ENCODE results near the gene ACTR1A.
A peak's percentile ranks its signal among the peaks of the same experiment; 100 is the strongest.

Gene ACTR1A

GRCh38 chr10:102460836-102461186 lies 41.7 kb downstream of the ACTR1A start:
- Histone ChIP-seq H4K20me1 (ENCODE audit: insufficient read depth, low read length) (no peaks in the 10 kb centered on the region), H3K4me1 (ENCODE audit: insufficient read depth, low read length, severe bottlenecking) (peaks cover 31% of the 10 kb centered on the region), H3K9me3 (ENCODE audit: low read length) (no peaks in the 10 kb centered on the region), H2AFZ (ENCODE audit: low read length) (peak overlapping the region; percentile 82; the same call in 1 of the 2 replicates), H3K79me2 (ENCODE audit: insufficient read depth, low read length) (no peaks in the 10 kb centered on the region), H3K27me3 (ENCODE audit: insufficient read depth, low read length) (no peaks in the 10 kb centered on the region), H3K27ac (ENCODE audit: low read depth, low read length, poor library complexity, severe bottlenecking) (peak overlapping the region; percentile 66), H3K9ac (ENCODE audit: low read length) (peak overlapping the region; percentile 93), H3K4me3 (ENCODE audit: low read depth, low read length, poor library complexity, severe bottlenecking) (peak overlapping the region; percentile 85), H3K9me2 (ENCODE audit: low read depth, low read length) (no peaks in the 10 kb centered on the region), H3K4me2 (ENCODE audit: low read length) (peak overlapping the region; percentile 94), H3F3A (ENCODE audit: insufficient read depth, low read length) (no peaks in the 10 kb centered on the region), H3K36me3 (ENCODE audit: insufficient read depth, low read length) (0 out of 2 replicates have a peak, but pooled peaks cover 3% of the 10 kb centered on the region)
- TF ChIP-seq EZH2 (IDR thresholded peaks at IDR 0.05; ENCODE audit: borderline replicate concordance, low read length): no peak
- TF ChIP-seq, protein P1, sequence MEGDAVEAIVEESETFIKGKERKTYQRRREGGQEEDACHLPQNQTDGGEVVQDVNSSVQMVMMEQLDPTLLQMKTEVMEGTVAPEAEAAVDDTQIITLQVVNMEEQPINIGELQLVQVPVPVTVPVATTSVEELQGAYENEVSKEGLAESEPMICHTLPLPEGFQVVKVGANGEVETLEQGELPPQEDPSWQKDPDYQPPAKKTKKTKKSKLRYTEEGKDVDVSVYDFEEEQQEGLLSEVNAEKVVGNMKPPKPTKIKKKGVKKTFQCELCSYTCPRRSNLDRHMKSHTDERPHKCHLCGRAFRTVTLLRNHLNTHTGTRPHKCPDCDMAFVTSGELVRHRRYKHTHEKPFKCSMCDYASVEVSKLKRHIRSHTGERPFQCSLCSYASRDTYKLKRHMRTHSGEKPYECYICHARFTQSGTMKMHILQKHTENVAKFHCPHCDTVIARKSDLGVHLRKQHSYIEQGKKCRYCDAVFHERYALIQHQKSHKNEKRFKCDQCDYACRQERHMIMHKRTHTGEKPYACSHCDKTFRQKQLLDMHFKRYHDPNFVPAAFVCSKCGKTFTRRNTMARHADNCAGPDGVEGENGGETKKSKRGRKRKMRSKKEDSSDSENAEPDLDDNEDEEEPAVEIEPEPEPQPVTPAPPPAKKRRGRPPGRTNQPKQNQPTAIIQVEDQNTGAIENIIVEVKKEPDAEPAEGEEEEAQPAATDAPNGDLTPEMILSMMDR (IDR thresholded peaks at IDR 0.05; ENCODE audit: low read length): no peak

GRCh38 chr10:102458656-102459055 lies 43.9 kb downstream of the ACTR1A start:
- H3K9ac ChIP-seq (ENCODE audit: low read length): no peak overlapping the region
- H2AFZ ChIP-seq (ENCODE audit: low read length): no peak overlapping the region
- H3K36me3 ChIP-seq (ENCODE audit: insufficient read depth, low read length): 0 out of 2 replicates have a peak, but pooled peaks cover 3% of the 10 kb centered on the region
- peaks cover 28% of the 10 kb centered on the region for H3K4me1 ChIP-seq (ENCODE audit: insufficient read depth, low read length, severe bottlenecking)
- no peaks in the 10 kb centered on the region for H3K79me2 ChIP-seq (ENCODE audit: insufficient read depth, low read length)
- no peak overlapping the region for H3K27ac ChIP-seq (ENCODE audit: low read depth, low read length, poor library complexity, severe bottlenecking)
- no peaks in the 10 kb centered on the region for H3K9me2 ChIP-seq (ENCODE audit: low read depth, low read length)
- no peak overlapping the region for H3K4me3 ChIP-seq (ENCODE audit: low read depth, low read length, poor library complexity, severe bottlenecking)
- H3K27me3 ChIP-seq (ENCODE audit: insufficient read depth, low read length): no peaks in the 10 kb centered on the region
- no peaks in the 10 kb centered on the region for H3K9me3 ChIP-seq (ENCODE audit: low read length)
- TF ChIP-seq, protein P1 (IDR thresholded peaks at IDR 0.05; ENCODE audit: low read length): no peak
- no peak for TF ChIP-seq EZH2 (IDR thresholded peaks at IDR 0.05; ENCODE audit: borderline replicate concordance, low read length)
- H3F3A ChIP-seq (ENCODE audit: insufficient read depth, low read length): no peaks in the 10 kb centered on the region
- no peak overlapping the region for H3K4me2 ChIP-seq (ENCODE audit: low read length)
- H4K20me1 ChIP-seq (ENCODE audit: insufficient read depth, low read length): no peaks in the 10 kb centered on the region

DNA sequence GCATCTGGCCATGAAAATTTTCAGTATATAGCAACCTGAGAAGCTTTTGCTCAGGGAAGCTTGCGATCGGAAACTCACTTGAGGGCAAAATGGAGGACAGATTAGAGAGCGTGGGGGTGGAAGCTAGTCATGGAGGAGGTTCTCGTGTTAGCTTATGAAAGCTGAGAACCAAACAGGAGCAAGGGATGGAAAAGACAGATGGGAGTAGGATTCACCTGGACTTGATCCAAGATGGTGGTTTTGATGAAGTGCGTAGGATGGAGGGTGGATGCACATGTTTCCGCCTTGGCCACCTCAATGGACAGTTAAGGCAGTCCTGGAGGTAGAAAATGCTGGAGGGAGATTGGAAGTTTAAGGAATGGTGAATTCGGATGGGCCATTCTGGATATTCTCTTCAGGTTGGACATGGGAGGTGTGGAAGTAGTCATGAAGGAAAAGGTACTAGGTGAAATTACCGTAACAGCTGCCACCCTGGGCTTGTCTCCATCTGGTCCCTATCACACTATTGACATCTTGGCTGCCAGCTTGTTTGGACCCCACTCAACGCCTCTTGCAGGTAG lies 44.8 kb downstream of the ACTR1A start:
- Histone ChIP-seq H3K9ac (ENCODE audit: low read length) (no peak overlapping the region), H3K4me3 (ENCODE audit: low read depth, low read length, poor library complexity, severe bottlenecking) (no peak overlapping the region), H3K9me3 (ENCODE audit: low read length) (no peaks in the 10 kb centered on the region), H4K20me1 (ENCODE audit: insufficient read depth, low read length) (no peaks in the 10 kb centered on the region), H3K36me3 (ENCODE audit: insufficient read depth, low read length) (peaks cover 6% of the 10 kb centered on the region; the same call in 1 of the 2 replicates), H2AFZ (ENCODE audit: low read length) (no peak overlapping the region), H3K9me2 (ENCODE audit: low read depth, low read length) (no peaks in the 10 kb centered on the region), H3K79me2 (ENCODE audit: insufficient read depth, low read length) (no peaks in the 10 kb centered on the region), H3K4me1 (ENCODE audit: insufficient read depth, low read length, severe bottlenecking) (peaks cover 21% of the 10 kb centered on the region), H3K27ac (ENCODE audit: low read depth, low read length, poor library complexity, severe bottlenecking) (no peak overlapping the region), H3K4me2 (ENCODE audit: low read length) (no peak overlapping the region), H3F3A (ENCODE audit: insufficient read depth, low read length) (no peaks in the 10 kb centered on the region), H3K27me3 (ENCODE audit: insufficient read depth, low read length) (no peaks in the 10 kb centered on the region)
- no peak for TF ChIP-seq EZH2 (IDR thresholded peaks at IDR 0.05; ENCODE audit: borderline replicate concordance, low read length)
- TF ChIP-seq, protein P1 (IDR thresholded peaks at IDR 0.05; ENCODE audit: low read length): no peak

All from OCI-LY1 (cell line).